Fibroblast of skin of right biceps (primary cell): ENCODE measurements around the gene KCNE1.
A peak's percentile ranks its signal among the peaks of the same experiment; 100 is the strongest.
"Not testable (repeated sequence)": the region's sequence is repeated elsewhere in the genome, so short reads cannot be mapped to it uniquely, and the experiment has no call there.

Experiments
- DNase-seq: peaks from one replicate; pipeline ENCODE4 v3.0.0-alpha.2; 2013

KCNE1 gene

DNA sequence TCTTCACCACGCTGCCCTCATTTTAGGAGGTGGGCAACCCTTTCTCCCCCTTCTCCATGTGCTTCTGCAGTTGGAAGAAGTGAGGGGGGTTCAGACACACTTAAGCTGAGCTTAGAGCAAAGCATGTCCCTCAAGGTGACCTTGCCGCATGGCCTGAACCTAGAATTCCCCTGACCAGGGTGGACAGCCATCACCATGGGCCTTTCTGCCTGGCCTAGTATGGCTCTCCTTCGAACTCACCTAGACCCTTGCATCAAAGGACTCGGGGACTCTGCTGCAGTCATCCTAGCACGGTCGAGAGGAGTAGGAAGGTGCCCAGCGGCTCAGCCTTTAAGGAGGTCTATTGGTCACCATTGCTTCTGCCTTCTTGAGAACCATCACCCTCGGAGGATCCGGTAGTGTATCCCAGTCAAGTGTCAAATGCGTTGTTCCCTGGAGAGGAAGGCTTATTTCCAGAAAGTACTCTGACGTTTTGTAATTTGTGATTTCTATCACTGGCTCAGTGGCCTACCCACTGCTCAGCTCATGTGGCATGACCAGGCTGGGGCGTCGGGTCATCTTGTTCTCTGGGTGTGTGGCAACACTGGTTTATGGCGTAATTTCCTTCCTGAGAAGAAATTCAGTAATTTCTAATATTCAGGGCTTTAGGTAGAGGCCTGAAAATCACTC lies at the start of gene KCNE1:
KCNE1 (minus strand) TSS at position 424 of the 669 bp plus-strand sequence. CDS start 62,576 bp downstream, outside the sequence.
- no peak for DNase-seq

DNA sequence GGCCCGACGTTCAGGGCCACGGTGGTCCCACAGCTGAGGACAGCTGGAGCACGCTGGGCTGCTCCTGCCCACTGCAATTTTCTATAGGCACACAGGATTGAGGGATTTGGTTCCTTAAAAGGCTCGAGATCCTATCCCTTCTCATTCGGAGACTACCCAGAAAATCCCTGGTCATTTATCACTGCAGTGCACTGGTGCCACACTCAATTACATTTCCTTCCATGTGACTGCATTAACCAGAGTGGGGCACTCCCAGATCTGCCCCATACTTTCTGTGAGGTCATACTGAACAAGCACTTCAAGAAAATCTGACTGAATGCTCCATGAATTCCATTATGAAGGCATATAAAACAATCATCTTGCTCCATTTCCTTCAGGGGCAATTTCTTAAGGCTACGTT lies 49.8 kb upstream of the KCNE1 start:
- no peak for DNase-seq

DNA sequence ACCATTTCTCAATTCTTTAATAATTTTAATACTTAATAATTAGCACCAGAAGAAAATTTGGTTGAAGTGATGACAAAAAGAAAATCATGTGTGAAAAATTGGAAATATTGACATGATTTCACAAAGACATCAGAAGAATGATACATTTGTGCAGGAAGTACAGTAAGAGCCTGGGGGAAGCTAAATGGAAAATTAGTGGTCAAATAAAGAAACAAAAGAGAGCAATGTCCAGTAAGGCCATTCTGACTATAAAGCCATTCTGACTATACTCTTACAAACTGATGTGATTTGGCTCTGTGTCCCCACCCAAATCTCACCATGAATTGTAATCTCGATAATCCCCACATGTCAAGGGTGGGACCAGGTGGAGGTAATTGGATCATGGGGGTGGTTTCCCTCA lies 48.6 kb upstream of the KCNE1 start:
- DNase-seq: no peak

DNA sequence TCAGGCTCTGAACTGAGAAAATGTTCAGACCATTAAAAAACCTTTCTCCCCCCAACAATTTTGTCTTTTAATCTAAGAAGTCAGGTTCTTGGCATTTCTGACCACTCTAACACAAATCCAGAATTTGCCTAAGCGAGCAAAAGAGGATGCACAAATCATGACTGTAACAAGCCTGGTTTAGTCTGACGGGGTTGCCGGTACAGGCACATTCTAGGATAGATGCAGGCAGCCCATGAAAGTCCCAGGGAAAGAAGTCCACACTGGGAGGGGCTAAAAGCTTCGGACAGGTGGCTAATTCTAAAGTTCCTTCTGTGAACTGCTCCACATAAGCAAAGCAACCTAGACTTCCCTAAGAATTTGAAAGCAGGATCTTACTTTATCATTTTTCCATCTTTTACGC lies 48.0 kb upstream of the KCNE1 start:
- DNase-seq: no peak

DNA sequence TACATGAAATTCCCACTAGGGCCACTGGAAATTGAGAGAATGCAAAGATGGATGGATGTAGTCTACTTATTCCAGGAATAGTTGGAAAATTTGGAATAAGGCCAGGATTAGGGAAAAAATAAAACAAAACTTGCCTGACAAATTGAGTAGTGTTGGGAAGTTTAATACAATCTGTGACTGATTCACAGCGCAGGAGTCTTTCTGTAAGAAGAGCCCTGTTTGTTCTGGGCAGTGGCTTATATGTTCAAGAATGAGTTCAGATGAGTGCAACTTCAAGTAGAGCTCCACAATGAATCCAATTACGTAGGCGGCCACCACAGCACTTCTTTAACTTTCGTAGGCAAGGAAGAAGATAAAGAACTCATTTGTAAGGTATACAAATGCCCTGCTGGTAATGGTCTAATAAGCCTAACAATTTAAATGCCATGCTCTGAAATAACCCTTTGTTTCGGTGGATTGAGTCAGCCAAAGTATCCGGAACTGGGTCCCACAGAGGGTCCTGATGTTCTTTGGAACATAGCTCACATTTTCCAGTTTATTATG lies 47.1 kb upstream of the KCNE1 start:
- peak; percentile 46 for DNase-seq

DNA sequence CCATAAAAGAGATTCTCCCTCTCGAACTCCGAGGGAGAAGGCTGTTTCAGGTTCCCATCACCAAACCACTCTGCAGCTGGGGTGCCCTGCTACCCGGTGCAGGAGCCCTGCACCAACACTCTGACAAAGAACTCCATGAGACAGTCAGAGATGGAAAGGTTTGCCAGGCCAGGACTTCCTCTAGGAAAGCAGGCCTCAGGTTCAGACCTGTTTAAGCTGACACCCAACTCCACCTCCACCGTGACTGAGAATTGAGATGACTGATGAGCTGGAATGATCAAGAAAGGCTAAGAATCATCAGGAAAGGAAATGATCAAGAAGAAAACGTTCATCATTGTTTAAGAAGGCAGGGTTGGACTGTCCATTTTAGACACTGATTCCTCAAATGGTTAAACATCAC lies 46.2 kb upstream of the KCNE1 start:
- no peak for DNase-seq

DNA sequence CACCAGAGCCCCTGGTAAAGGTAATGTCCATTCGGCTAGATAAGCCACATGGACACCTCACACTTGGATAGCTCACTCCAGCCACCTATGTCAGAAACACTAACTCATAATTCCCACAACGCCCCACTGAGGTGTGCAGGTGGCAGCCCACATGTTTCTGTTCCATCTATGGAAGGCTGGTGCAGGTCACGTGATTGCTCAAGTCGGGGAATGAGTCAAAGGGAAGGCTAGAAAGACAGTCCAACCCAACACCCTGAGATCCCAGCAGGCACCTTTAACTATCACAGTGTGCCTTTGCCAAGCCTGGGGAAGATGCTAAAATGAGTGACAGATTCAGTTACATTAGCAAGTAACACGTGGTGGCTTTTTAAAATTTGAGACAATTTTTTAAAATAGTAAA lies 45.3 kb upstream of the KCNE1 start:
- no peak for DNase-seq

DNA sequence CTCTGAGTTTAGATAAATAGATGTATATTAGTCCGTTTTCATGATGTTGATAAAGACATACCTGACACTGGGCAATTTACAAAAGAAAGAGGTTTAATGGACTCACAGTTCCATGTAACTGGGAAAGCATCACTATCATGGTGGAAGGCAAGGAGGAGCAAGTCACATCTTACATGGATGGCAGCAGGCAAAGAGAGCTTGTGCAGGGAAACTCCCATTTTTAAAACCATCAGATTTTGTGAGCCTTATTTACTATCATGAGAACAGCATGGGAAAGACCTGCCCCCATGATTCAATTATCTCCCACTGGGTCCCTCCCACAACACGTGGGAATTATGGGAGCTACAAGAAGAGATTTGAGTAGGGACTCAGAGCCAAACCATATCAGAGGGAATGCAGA lies 42.7 kb upstream of the KCNE1 start:
- not testable (repeated sequence) for DNase-seq

DNA sequence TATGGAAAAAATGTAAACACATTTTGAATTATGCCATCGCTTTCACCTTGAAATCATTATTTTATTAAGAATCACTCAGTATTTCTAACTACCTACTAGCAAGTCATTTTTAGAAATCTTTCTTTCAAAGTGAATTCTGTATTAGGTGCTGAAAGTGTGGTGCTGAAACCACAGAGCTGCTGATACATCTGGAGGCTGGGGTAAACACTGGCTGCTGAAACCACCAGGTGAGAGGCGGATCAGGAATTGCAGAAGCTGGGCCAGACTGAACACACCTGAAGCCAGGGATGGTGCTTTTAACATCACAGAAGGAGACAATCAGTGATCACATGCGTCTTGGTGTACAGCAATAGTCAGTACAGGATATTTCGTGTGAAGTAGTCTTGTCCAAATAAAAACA lies 42.2 kb upstream of the KCNE1 start:
- DNase-seq: no peak

DNA sequence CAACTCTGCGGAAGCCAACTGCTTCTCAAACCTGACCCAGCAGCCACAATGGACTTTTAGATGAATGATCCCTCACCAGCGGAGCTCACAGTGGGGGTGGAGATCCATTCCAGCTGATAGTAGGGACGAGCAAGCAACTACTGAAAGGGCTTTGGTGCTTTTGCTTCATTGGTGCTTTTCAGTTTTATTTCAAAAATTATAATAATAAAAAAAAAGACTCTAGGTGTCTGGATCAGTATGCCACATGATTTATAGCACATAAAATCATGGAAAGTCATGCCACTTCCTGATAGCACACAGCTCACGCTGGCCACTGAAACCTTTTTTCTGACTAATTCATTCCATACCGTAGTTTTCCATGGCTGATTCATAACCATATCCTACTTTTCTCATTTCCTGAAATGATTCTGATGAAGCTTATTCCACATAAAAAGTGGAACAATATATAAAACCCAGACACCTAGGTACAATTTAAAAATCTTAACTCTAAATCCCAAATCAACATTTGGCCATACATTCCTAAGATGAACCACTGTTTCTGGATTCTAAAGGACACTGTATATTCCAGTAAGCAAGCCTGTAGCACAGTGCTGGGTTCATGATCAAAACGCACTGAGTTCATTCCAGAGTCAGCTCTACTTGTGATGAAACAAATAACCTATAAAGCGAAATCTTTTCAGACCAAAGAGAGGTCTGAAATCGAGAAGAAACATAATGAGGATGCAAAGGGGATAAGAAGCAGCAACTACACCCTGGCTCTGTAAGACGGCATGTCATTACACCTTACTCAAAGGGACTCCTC lies 41.3 kb upstream of the KCNE1 start:
- DNase-seq: peak; percentile 95

DNA sequence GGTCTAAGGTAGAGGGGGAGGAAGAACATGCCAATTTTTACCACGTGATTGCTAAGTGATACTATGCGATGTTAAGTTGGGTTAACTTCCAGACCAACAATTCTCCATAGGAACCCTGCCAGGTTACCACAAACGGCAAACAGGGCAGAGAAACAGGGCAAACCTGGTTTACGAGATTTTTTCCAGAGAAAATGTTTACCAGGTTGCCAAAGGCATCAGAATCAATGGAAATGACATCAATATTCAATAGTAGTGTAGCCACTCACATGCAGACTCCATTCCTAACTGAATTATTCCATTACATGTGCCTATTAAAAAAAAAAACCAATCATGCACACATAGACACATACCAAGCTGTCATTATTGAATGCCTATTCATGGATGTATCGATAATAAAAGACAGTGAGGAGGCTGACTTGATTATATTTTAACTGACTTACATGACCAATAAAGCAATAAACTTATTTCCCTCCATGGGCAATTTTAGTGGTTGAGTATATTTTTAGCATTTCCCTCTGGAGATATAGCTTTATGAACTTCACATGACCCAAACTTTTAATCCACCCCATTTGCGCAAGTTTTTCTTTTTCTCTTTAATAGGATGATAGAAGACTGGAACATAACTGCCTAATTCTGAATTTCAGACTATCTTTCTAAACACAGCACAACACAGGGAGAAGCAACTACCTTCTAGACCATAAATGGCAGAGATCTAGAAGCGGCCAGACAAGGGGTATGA lies 40.5 kb upstream of the KCNE1 start:
- DNase-seq: peak; percentile 82

DNA sequence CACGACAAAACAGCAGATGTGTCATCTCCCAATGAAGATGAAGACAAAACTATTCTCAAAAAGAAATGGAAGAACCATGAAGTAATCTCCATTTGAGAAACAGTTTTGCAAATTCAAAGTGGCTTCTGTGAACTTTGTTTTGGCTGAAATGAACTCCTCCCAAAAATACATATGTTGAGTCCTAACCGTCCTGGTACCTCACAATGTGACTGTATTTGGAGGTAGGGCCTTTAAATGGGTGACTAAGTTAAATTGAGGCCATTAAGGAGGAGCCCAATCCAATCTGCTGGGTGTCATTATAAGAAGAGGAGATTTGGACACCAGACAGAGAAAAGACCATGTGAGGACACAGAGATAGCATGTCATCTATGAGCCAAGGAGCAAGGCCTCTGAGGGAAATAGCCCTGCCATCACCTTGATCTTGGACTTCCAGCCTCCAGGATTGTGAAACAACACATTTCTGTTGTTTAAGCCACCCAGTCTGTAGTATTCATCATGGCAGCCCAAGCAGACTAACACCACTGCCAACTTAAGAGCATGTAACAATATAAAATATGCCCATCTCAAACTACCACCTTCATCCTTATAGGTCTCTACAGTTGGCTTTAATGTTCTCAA lies 38.3 kb upstream of the KCNE1 start:
- DNase-seq: no peak

DNA sequence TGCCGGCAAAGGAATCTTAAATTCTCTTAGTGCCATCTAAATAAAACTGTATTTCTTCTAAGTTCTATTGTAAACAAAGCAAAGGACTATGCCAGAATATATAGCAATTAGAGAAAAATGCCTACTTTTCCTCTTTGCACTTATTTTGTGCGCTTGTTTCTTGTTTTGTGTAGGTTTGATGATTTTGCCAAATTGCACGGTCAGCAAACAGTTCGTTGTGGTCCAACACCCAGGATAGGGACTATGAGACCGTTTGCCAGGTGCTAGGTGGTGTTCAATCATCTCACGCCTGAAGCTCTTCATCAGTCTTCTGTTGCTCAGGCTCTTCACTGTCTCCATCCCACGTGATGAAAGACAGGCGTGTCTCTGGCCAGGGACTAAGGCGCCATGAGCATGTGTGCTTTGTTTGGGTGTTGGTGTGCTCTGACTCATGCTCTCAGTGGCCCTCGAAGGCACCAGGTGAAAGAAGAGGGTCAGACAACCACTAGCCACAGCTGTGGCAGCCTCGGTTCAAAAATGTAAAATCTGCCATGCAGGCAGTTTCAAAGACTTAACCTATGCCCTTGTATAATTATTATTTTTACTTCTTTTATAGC lies 36.9 kb upstream of the KCNE1 start:
- DNase-seq: no peak

DNA sequence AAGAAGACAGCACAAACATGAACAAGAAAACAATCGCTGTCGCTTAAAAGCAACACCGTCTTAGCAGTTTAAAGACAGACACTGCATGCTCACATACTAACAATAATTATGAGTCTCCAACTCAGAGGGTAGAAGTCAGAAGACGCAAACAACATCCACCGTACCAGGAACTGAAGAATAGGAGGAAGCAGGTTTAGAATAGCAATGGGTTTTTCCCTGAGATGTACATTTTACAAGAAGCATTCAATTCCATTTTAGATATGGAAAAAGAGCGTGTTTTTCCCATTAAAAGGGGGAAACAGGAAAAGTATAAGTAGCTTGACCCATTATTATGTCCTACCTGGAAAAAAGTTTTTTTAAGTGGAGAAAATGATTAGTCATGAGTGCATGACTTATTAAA lies 34.5 kb upstream of the KCNE1 start:
- DNase-seq: no peak

DNA sequence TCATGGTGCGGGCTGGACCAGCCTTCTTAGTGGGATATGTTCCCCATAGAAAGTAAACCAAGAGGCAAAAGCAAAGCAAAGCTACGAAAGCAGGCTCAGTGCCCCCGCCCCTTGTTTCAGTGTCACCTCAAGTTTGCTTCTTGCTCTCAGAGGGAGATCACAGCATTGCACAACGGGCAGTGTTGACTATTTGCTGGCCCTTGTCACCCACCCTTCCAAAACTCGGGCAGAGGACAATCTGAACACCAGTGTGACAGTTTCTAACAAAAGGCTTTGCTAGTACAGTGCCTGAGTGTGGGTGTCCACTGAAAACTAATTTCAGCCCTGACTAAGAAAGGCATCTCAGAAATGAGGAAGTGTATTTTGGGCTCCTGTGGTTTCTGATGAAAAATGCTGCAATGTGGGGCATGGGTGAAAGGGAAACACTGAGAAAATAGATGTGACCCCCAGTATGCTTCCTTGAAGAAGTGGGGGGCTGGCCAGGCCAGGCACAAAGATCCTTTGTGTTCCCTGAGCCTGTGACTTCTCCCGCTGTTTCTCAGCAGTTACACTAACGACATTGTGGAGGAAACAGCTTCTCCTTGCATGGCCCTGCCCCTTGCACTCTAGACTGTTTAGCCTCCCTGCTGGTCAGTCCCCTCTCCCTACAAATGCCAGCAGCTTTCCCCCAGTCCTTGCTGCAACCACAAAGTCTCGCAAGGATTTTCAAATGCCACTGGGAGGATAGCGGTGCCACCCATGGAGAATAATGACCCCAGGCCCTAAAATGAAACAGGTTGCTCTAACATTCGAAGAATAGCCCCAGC lies 33.3 kb upstream of the KCNE1 start:
- peak; percentile 93 for DNase-seq

DNA sequence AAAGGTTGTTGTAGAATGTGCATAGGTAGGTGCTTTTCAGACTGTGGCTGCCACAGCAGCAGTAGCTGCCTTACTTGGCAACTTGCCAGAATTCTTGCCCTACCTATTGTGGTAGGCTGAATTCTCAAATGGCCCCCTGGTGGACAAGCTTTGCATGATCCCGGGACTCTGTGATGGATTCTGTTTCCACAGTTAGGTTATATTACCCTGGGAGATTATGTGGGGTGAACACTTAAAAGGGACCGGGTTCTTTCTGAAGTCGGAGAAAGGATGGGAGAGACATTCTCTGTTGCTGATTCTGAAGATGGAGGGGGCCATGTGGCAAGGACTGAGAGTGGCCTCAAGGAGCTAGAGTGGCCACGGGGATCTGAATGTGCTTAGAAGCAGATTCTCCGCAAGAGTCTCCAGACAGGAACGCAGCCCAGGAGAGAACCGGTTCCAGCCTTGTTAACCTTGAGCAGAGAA lies 32.1 kb upstream of the KCNE1 start:
- peak; percentile 82 for DNase-seq

DNA sequence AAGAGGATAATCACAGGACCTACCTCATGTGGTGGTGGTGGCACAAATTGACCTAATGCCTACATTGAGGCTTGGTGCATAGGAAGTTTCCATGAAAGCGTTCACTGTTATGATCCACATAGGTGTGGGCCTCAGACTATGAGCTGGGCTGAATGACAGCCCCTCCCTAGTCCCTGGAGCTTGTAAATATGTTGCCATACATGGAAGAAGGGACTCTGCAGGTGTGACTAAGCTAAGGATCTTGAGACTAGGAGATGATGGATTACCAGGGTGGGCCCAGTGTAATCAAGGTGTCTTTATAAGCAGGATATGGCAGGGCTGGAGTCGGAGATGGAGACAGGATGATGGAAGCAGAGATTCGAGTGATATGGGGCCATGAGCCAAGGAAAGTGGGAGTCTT lies 31.0 kb upstream of the KCNE1 start:
- DNase-seq: no peak

DNA sequence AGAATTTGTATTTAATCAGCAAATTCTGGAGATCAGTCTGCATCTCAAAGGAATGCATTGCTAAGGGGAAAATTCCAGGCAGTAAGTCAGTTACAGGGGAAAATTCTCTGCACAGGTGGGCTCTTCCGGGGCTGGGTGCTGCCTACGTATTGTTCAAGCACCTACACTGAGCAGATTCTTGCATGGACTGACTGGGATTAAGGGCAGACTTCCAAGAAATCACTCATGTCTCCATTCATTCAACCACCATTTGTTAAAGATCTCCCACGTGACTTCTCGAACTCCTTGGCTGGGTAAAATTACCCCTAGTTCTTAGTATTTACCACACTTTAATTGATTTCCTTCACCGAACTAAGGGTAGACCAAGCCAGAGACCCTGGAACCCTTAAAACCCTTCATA lies 28.2 kb upstream of the KCNE1 start:
- DNase-seq: no peak

DNA sequence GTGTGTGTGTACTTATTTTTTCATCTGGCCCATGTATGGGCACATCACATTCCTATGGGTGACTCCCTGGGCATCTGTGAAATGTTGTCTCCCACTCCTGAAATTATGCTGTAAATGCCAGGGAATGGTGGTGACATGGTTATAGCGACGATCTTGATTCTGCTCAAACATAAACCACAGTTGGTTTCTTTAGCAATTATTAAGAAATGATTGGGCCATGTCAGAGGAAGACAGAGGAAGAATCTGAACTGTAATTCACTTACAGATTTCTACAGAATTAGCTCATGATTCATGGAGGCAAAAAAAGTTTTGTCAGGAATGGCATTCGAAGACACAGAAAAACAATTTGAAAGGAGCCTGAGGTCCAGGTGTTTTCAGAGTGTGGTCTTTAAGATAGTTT lies 25.8 kb upstream of the KCNE1 start:
- peak; percentile 53 for DNase-seq

DNA sequence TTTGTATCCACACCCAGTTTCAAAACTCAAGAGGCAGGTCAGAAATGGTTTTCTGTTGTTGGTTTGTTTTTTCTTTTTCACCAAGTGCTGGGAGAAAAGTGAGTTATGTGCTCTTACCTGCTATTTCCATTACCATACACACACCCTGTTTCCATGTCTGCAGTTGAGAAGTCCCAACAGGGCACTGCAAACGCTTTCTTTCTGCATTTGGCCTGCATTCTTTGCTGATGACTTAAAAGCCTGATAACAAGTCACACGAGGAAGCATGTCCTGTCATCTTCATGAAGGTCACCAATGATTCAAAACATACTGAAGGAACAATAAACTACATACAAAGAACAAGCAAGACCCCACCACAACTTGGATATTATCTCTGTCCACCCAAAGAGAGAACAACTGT lies 24.8 kb upstream of the KCNE1 start:
- peak; percentile 75 for DNase-seq

DNA sequence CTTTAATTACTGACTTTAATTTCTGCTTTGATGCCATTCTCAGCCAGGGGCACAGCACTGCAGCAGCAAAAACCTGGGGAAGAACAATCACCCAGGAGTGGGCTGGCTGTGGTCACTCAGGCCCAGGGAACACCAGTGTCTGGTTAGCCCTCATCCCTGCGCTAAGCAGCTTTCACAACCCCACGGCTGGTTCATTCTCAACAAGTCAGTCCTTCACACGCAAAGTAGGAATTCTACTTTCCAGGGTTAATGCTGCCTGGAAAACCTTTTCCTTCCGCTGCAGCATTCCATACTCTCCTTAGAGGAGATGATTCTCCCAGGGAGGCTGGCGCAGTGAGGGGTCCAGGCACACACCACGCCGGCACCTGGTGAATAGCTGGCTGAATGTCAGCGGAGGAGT lies 24.3 kb upstream of the KCNE1 start:
- DNase-seq: peak; percentile 48

DNA sequence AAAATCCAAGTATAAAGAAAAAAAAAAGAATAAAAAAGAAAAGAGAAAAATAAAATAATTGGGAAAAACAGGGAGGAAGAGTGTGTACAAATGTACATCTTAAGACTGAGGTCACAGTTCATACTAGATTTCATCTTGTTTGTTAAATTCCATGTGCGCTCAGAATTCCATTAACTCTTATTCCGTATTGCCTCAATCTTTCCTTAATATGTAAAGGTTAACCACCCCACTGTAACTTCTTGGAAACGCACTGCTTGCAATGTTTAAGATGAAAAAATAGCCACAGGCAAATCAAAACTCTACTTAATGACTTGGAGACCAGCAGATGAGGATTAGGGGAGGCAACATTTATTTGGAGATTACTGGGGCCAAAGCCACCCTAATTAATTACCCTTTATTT lies 23.9 kb upstream of the KCNE1 start:
- DNase-seq: no peak
